Activated CD4-positive, alpha-beta T cell treated with anti-CD3 and anti-CD28 coated beads, Interleukin-2, amount 50 U/mL, for 4 hours (primary cell): ENCODE results near the gene SGMS1.
"Not testable (repeated sequence)": the region's sequence is repeated elsewhere in the genome, so short reads cannot be mapped to it uniquely, and the experiment has no call there.

Experiments used
- DNase-seq, 2 experiments: peaks; one replicate each; pipeline ENCODE4 v3.0.0-alpha.2; 2020

The SGMS1 gene

DNA sequence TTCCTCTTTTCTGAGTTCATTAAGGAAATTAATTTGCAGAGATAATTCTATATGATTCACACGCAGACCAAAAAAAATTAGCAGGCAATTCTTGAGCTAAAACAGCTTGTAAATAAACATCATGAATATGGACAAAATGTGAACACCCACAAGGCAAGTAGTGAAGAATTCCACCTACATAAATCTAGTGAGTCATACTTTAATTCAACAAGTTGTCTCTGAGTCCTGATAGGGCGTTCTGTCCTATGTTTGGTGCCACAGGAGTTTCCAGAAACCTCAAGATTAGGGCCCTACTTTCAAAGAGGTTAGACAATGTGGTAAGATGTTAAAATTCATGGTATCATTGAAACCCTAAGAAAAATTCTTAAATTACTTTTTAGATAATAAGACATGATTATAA lies 122.3 kb downstream of the SGMS1 start:
- no peak for DNase-seq

- no peak for DNase-seq
Observed at GRCh38 chr10:50498465-50498864, 125.3 kb downstream of the SGMS1 start.

DNA sequence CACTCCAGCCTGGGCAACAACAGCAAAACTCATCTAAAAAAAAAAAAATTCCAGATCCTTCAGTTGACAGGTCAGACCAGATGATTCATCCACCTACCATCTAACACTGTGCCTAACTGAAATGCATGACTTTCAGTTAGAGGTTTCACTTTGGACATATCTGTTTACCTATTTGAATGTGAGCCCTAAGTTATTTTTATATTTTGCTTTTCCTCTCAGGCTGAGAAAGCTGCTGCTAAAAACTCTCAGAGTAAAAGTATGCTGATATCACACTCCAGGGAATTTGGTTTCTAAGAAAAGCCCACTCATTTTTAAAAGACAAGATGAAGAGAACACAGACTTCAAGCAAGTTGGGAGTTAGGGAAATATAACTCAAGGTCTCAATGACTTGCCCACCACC lies 126.0 kb downstream of the SGMS1 start:
- DNase-seq: no peak

- DNase-seq: no peak
Observed at GRCh38 chr10:50496228-50496627, 127.5 kb downstream of the SGMS1 start.

GRCh38 chr10:50490241-50490640 lies 133.5 kb downstream of the SGMS1 start:
- DNase-seq: no peak

GRCh38 chr10:50484550-50484949 lies 139.2 kb downstream of the SGMS1 start:
- not testable (repeated sequence) for DNase-seq

GRCh38 chr10:50480054-50481007 lies 143.4 kb downstream of the SGMS1 start:
- DNase-seq: no peak

GRCh38 chr10:50477287-50478203 lies 146.2 kb downstream of the SGMS1 start:
- DNase-seq: no peak

DNA sequence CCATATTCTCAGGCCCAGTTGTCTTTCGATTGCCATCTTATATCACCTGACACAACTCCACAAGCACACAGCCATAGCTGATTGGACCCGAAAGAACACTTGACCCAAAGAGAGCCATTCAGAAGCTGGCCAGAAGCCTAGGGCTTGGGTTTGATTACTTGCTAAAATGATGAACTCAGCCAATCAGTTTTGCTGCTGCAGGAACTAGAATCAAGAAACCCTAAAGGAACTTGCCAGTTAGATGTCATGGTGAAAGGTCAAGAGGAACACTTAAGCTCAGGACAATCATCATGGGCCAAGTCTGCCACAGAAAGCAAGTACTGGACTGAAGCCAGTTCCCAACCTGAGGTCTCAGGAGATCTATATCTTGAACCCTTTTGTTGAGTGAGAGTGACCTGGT lies 150.0 kb downstream of the SGMS1 start:
- no peak for DNase-seq

GRCh38 chr10:50472914-50473313 lies 150.8 kb downstream of the SGMS1 start:
- DNase-seq: no peak

DNA sequence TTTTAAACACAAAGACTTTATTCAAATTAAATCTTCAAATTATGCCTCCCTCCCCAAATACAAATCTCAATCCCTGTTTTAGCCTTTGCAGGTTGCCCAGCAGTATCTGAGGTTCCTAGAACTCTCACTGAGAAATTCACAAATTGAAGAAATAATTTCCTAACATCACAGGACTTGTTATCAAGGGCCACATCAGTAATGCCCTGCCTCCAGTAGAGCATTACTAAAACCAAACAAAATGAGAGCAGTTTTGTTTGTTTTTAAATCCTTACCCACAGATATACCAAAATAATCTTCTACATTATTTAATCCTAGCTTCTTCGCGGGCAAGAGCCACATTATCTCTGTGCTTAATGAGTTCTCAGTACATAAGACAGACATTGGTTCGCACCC lies 152.2 kb downstream of the SGMS1 start:
- no peak for DNase-seq

GRCh38 chr10:50470798-50471582 lies 152.8 kb downstream of the SGMS1 start:
- no peak for DNase-seq

GRCh38 chr10:50470345-50470744 lies 153.4 kb downstream of the SGMS1 start:
- DNase-seq: no peak

- DNase-seq: no peak
Observed at GRCh38 chr10:50469778-50470193, 154.0 kb downstream of the SGMS1 start.

DNA sequence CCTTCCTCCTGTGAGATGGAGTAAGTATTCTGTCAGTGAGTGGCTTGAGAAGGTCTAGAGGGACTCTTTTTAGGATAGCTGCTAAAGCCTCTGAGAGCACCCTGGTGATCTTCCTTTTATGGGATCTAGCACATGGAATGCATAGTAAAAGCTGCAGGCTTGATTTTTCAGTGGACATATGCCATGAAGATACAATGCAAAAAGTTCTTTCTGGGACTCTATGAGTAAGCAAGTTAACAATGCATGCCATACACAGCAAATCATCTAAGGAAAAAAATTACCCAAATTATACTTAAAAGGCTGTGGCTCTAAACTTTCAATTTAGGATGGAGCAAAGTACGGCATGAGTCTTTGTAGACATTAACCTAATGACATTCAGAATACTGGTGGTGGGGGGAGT lies 154.5 kb downstream of the SGMS1 start:
- no peak for DNase-seq

DNA sequence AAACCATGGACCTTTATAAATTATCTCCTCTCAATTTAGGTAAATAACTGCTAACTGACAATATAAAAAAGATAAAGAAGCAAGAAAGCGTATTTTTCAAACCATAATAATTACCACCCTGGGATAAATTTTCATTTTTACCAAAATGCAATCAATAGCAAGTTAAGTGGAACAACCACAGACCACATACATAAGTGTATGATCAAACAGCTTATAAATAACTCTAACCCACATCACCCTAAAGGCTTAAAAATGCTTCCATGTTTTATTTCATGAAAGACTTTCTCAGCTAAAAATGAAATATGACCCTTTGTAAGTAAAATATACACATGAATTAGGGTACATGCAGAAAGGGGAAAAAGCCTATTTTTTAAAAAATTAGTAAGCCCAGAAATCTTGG lies 156.5 kb downstream of the SGMS1 start:
- no peak for DNase-seq

DNA sequence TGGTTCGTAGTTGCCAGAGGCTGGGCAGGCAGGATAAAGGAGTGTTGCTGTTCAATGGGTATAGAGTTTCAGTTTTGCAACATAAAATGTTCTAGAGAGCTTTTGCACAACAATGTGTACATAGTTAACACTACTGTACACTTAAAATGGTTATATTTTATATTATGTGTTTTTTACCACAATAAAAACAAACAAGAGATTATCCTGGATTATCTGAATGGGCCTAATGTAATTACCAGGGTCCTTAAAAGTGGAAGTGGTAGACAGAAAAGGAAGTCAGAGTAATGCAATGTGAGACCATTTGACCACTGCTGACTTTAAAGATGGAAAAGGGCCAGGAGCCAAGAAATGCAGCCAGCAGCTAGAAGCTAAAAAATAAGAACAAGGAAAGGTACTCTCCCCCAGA lies 159.7 kb downstream of the SGMS1 start:
- no peak for DNase-seq

DNA sequence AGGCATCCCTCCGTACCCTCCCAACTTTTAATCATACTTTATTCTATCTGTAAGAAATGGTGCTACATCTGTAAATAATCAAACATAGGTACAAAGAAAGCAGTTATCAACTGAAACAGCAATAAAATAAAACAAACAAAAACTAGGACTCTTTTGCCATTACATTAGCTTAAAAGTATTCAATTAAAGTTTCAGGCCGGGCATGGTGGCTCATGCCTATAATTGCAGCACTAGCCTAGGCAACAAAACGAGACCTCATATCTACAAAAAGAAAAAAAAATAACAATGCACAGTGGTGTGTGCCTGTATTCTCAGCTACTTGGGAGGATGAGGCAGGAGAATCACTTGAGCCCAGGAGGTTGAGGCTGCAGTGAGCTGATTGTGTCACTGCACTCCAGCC lies 161.9 kb downstream of the SGMS1 start:
- no peak for DNase-seq

DNA sequence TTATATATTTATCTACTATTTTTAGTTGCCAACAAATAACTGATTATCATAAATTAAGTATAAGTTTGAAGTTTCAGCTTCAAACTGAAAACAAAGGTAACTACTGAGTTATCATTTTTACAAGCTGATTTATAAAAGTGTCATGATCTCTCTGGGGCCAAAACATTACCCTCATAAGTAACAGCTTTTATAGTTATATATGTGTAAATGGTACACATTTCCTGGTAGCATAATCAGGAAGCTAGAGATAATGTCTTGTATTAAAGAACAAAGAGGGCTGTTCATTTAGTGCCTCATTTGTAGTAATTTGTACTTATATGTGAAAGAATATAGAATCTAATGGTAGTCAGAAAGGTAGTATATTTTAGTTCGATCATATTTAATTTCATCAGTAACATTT lies 162.6 kb downstream of the SGMS1 start:
- DNase-seq: no peak

- no peak for DNase-seq
Observed at GRCh38 chr10:50456719-50457118, 167.0 kb downstream of the SGMS1 start.

DNA sequence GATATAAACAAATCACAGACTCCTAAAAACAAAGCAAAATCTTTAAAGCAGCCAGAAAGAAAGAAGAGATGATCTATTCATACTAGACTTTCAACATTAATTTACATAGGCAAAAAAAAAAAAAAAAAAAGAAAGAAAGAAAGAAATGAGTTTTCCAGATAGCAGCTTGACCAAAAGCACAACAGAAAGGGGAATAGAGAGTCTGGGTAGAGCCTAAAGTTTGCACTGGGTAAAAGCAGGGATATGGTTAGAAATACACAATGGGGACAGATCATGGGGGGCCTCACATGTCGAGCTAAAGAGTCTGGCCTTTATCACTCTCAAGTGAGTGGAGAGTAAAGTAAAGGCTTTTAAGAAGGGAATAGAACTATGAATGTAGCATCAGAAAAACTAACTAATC lies 169.8 kb downstream of the SGMS1 start:
- DNase-seq: no peak

DNA sequence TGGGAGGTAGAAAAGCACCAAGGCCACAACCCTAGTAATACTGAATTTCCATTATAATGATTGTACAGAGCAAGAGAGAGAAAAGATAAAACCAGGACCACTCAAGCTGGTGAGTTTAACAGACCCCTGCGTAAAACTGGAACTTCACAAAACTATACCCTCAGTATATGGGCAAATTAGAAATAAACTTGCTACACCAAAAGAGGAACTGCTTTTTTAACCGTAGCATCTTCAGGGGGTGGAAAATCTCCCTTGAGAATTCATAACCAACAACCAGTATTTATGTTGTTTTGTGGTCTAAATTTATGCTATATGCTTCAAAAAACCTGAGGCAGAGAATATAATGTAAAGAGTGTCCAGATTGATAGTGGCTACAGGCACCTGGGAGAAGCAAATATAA lies 171.2 kb downstream of the SGMS1 start:
- no peak for DNase-seq

DNA sequence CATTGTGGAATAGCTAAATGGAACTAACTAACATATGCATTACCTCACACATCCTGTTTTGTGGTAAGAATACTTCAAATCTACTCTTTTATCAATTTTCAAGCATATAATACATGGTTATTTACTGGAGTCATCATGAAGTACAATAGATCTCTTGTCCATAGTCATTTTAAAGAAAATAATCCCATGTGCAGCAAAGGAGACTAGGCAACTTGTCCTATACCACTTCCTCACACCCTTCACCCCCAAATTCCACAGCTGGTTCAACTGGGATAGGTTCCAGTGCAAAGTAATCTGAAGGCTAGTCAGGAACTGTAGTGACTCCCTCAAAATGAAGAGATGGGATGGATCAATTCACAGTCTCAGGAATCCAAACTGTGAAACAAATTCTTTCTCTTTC lies 176.1 kb downstream of the SGMS1 start:
- DNase-seq: no peak
